ENCODE results near the gene PAK1.
"Not testable (repeated sequence)": the region's sequence is repeated elsewhere in the genome, so short reads cannot be mapped to it uniquely, and the experiment has no call there.

PAK1 gene

DNA sequence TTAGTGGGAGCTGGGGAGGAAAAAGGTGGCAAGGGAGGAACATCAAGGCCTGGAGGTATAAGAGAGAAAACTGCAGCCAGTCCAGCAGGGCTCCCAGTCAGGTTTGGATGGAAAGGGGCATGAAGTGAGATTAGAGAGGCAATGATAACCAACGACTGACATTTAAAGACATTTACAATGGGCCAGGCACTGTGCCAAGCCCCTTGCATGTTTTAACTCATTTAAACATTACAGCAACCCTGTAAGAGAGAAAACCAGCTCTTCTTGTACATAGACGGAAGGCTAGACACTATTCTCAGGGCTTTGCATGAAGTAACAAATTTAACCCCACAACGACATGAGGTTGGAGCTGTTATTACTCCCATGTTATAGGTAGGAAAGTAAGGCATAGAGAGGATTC, 32.1 kb upstream of the PAK1 start:
- DNase-seq (ENCODE audit: low read depth in 2 of 2), result no peak
- no peak overlapping the region for H3K4me3 ChIP-seq (replicated peaks in 1 of 2; ENCODE audit: low read depth in 2 of 2, low read length in 2 of 2)
- TF ChIP-seq, protein P1, sequence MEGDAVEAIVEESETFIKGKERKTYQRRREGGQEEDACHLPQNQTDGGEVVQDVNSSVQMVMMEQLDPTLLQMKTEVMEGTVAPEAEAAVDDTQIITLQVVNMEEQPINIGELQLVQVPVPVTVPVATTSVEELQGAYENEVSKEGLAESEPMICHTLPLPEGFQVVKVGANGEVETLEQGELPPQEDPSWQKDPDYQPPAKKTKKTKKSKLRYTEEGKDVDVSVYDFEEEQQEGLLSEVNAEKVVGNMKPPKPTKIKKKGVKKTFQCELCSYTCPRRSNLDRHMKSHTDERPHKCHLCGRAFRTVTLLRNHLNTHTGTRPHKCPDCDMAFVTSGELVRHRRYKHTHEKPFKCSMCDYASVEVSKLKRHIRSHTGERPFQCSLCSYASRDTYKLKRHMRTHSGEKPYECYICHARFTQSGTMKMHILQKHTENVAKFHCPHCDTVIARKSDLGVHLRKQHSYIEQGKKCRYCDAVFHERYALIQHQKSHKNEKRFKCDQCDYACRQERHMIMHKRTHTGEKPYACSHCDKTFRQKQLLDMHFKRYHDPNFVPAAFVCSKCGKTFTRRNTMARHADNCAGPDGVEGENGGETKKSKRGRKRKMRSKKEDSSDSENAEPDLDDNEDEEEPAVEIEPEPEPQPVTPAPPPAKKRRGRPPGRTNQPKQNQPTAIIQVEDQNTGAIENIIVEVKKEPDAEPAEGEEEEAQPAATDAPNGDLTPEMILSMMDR (IDR thresholded peaks at IDR 0.05; ENCODE audit: low read depth, low read length), result no peak

DNA sequence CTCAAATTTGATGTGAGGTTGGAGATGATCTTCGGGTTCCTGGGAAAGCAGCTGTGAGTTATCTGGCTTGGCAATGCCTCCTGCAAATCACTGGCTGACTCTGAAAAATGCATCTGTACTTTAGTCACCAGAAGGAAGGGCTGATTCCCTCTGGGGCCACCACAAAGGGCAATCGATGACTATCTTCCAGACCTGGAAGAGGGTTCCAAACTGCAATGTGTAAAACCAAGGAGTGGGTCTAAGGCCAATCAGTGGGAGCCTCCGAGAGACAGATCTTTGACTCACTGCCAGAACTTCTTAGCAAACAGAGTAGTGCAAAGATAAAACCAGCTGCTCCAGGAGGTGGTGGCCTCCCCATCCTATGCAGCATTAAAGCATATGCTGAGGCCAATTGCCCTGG, 29.1 kb upstream of the PAK1 start:
- no peak overlapping the region for H3K4me3 ChIP-seq (replicated peaks in 1 of 2; ENCODE audit: low read depth in 2 of 2, low read length in 2 of 2)
- TF ChIP-seq, protein P1 (IDR thresholded peaks at IDR 0.05; ENCODE audit: low read depth, low read length), result no peak
- DNase-seq (ENCODE audit: low read depth in 2 of 2), result peak; percentile 29 to 33

DNA sequence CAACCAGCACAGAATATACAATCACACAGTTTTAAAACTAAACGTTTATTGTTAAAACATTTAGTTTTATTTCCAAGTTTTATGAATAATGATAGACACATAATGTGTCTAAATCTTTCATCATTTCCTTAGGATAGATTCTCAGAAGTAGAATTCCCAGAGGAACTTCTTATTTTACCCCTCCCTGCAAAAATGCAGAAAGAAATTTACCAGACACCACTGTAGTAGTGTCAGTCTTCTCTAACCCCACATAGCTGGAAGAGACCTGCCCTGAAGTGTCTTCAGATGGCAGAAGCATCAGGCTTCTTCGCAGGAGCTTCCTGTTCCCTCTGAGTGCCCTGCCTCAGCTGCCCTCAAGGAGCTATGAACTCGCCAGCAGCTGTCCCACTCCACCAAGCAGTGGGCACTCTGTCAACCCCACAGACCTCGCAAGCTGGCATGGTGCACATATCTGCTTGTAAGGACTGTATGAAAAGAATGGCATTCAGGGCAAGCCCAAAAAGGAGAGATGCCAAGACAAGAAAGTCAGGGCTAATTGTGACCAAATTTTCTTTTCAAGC, 28.5 kb upstream of the PAK1 start:
- H3K4me3 ChIP-seq (replicated peaks in 1 of 2; ENCODE audit: low read depth in 2 of 2, low read length in 2 of 2), result no peak overlapping the region
- TF ChIP-seq, protein P1 (IDR thresholded peaks at IDR 0.05; ENCODE audit: low read depth, low read length), result no peak
- no peak for DNase-seq (ENCODE audit: low read depth in 2 of 2)

DNA sequence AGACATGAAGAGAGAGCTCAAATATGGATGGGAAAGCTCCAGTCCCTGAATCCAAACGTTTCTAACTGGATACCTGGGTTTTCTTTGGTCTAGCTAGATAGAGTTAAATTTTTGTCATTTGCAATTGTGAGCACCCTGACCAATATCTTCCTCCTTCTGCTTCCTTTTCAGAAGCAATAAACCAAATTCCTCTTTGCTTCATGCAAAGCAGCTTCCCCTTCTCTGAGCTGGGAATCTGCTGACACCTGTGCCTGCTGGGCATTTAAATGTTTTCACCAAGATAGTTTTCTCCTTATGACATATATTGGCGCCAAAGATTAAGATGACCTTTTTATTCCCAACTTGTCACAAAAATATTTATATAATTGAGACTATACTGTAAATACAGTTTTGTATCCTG, 27.9 kb upstream of the PAK1 start:
- H3K4me3 ChIP-seq (replicated peaks in 1 of 2; ENCODE audit: low read depth in 2 of 2, low read length in 2 of 2), result no peak overlapping the region
- TF ChIP-seq, protein P1 (IDR thresholded peaks at IDR 0.05; ENCODE audit: low read depth, low read length), result no peak
- no peak for DNase-seq (ENCODE audit: low read depth in 2 of 2)

DNA sequence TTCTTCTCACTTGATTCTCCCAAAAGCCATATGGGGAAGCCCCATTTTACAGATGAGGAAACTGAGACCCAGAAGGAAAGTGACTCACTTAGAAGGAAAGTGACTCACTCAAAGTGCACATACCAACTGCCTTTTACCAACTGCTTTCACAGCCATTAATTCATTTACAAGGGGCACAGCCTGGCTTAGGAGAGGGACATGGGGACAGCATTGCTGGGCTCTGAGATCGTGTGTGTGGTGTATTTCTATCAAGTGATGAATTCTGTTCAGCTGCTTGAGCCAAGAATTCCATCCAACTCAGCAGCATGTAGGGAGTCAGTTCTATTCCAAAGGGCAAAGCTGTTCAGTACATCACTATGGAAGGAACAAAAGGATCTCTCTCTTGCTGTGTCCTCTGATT, 23.5 kb upstream of the PAK1 start:
- TF ChIP-seq, protein P1 (IDR thresholded peaks at IDR 0.05; ENCODE audit: low read depth, low read length), result no peak
- no peak for DNase-seq (ENCODE audit: low read depth in 2 of 2)
- no peak overlapping the region for H3K4me3 ChIP-seq (replicated peaks in 1 of 2; ENCODE audit: low read depth in 2 of 2, low read length in 2 of 2)

DNA sequence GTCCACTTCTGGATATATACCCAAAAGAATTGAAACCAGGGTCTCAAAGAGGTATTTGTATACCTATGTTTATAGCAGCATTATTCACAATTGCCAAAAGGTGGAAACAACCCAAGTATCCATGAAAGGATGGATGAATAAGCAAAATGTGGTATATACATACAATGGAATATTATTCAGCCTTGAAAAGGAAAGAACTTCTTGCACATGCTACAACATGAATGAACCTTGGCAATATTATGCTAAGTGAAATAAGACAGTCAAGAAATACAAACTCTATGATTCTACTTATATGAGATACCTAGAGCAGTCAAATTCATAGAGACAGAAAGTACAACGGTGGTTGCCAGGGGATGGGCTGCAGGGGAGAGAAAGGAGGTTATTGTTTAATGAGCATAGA, 21.6 kb upstream of the PAK1 start:
- DNase-seq (ENCODE audit: low read depth in 2 of 2), result no peak
- no peak overlapping the region for H3K4me3 ChIP-seq (replicated peaks in 1 of 2; ENCODE audit: low read depth in 2 of 2, low read length in 2 of 2)
- TF ChIP-seq, protein P1 (IDR thresholded peaks at IDR 0.05; ENCODE audit: low read depth, low read length), result no peak

DNA sequence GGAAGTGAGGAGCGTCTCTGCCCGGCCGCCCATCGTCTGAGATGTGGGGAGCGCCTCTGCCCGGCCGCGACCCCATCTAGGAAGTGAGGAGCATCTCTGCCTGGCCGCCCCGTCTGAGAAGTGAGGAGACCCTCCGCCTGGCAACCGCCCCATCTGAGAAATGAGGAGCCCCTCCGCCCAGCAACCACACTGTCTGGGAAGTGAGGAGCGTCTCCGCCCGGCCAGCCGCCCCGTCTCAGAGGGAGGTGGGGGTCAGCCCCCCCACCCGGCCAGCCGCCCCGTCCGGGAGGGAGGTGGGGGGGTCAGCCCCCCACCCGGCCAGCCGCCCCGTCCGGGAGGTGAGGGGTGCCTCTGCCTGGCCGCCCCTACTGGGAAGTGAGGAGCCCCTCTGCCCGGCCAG, 16.1 kb upstream of the PAK1 start:
- DNase-seq (ENCODE audit: low read depth in 2 of 2); H3K4me3 ChIP-seq (replicated peaks in 1 of 2; ENCODE audit: low read depth in 2 of 2, low read length in 2 of 2): not testable (repeated sequence)

All from cardiac fibroblast (primary cell).